HG02642 (cell line): Measurements from ENCODE around the gene NUP50.

Source experiments
- ATAC-seq: cut with Tn5 transposase; IDR thresholded peaks from one replicate; pipeline ENCODE4 v1.9.1; 2021; ENCODE audit warnings: mild to moderate bottlenecking; ENCODE audit not compliant: unreplicated experiment, poor library complexity

Gene NUP50

DNA sequence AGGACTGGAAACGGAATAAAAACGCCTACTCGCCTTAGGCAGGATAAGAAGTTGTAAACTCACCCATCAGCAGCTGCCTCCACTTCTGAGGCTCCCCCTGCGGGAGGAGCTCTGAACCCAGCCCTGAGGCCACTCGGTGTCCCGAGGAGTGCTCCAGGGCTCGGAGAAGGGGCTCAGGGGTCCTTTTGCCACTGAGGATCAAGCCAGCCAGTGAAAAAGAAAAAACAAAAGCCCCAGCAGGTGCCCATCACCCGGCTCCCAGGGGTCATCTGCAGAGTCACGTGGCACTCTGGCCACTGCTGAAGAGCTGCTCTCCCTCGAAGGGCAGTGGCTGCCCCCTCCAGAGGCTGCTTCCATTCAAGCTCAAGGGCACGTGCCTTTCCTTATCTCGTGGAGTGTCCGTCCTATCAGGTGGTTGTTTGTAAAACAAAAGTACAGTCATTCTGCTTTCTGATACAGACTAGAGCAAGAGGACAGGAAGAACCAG, 29.0 kb downstream of the NUP50 start:
- ATAC-seq: no peak

- ATAC-seq: no peak
Observed at GRCh38 chr22:45194686-45195085, 31.0 kb downstream of the NUP50 start.

DNA sequence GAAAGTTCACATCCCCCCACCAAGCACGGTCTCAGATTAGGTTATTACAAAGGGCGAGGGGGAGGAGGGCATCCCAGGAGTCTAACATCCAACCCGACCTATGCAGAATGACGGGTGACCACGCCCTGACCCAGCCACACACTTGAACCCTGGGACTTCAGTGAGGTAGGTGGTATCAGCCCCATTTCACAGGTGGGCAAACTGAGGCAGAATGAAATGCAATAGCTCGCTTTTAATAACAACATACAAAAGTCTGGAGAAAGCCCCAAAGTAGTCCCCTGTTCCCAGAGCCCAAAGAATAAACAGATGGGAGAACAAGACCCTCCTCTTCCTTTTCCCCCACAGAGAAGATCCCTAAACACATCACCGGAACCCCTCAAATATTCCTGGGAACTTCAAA, 31.9 kb downstream of the NUP50 start:
- no peak for ATAC-seq

- no peak for ATAC-seq
Observed at GRCh38 chr22:45196308-45196707, 32.6 kb downstream of the NUP50 start.

DNA sequence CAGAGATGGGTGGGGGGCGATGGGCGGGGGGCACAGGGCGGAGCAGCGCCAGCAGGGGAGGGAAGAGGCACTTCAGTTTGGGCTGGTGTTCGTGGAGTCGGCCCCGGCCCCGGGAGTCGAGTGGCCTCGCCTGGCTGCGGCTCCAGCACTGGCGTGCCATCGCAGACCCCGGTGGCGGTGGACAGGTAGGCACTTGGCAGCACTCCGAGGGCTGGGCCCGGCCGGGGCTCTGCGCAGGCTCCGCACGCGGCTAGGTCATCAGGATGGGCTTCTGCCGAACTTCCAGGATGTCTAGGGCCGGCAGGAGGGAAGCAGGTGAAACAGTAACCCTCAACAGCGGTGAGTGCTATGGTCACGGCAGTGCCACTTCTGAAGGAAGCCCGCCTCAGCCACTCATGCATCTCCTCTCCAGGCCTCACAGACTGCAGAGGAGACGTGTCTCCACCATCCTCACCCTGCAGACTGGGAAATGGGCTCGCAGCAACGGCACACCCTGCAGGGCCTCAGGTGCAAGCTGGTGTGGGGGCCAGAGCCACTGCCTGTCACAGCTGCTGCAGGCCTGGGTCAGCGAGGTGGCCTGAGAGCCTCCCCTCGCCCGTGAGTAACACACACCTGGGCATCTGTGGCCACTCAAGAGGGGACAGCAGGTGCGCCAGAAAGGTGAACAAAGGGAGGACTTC, 33.3 kb downstream of the NUP50 start:
- ATAC-seq: no peak

DNA sequence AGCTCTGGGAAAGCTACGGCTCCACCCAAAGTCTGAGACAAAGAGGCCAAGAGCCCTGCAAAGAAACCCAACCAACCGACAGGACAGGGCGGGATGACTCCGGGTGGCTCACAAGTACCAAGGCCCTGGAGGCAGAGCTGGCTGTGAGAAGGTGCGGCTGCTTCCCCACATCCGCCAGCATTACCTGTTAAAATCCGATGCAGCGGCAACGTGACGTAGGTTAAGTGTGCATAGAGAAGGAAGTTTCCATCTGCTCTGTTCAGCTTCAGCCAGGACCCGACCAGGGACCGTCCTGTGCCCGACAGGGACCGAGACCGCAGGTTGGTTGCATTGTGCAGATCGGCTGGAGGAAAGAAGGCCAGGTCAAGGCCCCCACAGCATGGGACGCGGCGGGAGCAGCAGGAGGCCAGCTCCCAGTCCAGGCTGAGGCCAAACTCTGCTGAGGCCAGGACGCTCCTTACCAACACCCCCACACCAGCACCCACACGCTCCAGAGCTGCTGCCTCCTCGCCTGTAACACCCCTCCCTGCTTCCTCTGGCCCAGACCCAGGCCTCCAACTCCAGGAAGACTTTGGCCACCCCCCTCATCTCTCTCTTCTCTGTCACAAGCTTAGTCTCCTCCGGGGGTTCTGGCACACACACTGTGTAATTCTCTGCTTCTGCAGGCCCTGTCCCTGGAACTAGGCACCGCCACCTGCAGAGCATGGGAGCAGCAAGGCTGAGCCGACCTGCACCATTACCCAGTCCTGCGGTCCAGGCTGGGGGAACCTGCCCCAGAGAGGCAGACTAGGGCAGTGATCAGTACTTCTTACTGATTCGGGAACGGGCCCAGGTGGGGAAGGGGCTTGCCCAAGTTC, 34.1 kb downstream of the NUP50 start:
- ATAC-seq: no peak

DNA sequence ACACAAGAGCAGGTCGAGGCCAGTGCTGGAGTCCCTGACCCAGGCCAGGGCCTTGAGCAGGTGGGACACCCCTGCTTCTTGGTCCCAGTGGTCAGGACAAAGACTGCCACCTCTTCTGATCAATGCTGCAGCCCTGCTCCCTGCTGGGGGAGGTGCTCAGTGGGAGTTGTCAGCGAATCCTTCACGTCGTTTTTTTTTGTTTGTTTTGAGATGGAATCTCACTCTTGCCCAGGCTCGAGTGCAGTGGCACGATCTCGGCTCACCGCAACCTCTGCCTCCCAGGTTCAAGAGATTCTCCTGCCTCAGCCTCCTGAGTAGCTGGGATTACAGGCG, 34.7 kb downstream of the NUP50 start:
- no peak for ATAC-seq

DNA sequence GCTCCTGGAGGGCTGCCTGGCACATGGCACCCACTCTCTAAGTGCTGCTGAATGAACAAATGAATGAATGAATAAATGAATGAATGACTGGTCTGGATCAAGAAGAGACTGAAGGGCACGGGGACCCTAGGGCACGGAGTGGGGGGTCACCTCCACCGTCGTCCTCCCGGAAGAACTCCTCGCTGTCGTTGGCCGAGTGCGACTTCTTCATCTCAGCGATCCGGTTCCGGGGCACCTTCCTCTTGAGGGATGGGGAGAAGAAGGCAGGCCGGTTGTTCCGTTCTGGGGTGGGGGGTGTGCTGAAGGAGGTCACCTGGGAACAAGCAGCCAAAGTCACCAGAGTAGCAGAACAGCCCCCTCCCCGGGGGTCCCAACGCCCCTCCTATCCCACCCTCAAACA, 36.0 kb downstream of the NUP50 start:
- ATAC-seq: no peak

- no peak for ATAC-seq
Observed at GRCh38 chr22:45200230-45200629, 36.5 kb downstream of the NUP50 start.

DNA sequence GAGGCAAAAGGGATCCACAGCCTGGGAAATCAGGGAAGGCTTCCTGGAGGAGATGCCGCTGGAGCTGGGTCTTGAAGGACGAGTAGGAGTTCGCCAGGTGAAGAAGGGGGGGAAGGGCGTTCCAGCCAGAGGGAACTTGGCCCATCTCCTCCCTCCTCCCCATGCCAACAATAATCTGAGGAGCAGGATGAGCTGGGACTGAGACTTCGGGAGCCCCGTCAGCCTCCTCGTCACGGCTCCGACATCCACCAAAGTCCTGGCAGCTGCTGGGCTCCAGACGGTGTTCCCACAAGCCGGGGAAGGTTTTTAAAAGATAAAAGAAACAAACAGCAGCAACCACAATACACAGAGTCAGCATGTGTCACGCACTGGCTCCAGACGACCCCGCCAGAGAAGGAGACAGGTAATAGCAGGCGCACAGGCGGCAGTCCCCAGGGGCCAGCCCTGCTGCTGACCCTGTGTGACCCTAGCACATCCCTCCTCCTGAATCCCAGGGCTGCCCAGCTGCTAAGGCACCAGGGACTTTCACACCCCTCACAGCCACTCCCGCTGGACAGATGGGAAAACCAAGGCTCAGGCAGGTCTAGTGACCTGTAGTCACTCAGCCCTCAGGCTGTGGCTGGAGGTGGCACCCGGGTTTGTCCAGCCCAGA, 37.3 kb downstream of the NUP50 start:
- ATAC-seq: no peak

- ATAC-seq: no peak
Observed at GRCh38 chr22:45201678-45202332, 38.1 kb downstream of the NUP50 start.

- ATAC-seq: no peak
Observed at GRCh38 chr22:45202333-45203149, 38.8 kb downstream of the NUP50 start.

DNA sequence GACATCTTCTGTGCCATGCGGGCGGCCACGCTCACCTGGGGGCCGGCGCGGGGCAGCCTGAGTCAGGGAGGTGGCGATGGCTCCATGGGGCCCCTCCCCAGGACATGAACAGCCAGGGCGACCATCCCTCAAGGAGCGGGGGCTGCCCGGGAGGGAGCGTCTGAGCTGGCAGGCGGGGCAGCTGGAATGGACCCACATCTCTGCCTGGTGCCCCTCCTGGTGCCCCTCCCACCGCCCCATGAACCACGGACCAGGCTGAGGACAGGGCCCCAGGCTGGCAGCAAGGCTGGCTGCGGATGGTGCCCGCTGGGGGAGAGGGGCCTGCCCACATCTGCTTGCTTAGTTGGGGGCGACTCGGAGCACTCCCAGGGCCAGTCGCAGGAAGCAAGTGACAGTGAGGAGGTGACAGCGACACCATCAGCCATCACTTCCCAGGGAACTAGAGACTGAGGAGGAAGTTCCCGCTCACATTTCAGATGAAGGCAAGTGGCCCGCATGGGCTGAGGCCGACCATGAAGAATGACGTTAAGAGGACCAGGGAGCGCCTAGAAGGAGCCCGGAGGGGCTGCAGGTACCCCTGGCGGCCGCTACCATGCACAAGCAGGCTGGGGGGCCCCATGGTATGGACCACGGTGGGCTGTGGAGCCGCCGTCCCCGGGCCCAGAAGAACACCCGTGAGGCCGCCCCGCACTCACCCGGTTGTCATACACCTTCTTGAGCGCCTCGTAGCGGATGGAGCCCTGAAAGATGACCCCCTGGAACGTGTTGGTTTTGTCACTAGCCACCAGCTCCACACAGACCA, 39.6 kb downstream of the NUP50 start:
- ATAC-seq: no peak

GRCh38 chr22:45204241-45204640, 40.5 kb downstream of the NUP50 start:
- no peak for ATAC-seq

DNA sequence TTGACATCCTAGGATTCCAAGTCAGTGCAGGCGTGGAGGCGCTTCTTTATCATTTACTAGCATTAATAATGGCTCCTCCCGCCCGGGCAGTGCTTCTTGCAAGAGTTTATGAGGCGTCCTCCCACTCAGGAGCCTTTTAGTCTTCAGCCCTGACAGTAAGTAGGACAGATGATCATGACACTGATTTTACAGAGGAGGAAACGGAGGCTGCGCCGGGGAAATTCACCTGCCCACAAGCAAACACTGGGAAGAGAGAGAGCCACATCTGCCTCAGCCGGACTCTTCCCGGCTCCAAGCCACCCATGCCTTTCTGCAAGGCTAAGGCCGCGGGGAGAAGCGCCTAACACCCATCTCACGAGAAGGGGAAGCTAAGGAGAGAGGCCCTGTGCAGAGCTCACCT, 41.1 kb downstream of the NUP50 start:
- ATAC-seq: no peak

- no peak for ATAC-seq
Observed at GRCh38 chr22:45205276-45205925, 41.7 kb downstream of the NUP50 start.

DNA sequence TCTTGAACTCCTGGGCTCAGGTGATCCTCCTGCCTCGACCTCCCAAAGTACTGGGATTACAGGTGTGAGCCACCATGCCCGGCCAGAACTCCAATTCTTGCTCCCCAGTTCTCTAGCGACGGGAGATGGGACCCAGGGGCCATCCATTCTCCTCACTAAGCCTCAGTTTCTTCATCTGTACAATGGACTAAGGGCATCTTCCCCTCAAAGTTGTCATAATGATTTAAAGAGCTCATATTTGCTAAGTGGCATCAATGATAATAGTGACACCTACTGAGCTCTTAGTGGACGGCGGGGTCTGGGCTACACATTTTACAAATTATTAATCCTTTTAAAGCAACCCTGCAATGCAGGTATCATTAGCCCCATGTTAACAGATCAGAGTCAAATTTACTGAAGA, 42.5 kb downstream of the NUP50 start:
- ATAC-seq: no peak

DNA sequence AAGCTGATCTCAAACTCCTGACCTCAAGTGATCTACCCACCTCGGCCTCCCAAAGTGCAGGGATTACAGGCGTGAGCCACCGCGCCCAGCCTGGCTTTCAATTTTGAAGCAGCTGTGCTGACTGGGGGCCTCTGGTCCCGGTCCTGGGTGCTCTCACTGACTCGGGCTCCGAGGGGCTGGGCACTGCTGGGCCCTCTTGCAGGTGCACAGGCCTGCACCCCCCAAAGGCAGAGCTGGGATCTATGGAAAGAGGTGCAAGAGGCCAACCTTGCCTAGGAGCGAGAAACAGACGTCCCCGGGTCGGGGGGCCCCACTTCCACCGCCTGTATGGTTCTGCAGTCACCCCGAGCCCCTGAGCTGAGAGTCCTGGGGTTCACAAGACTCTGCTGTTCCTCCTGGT, 43.8 kb downstream of the NUP50 start:
- no peak for ATAC-seq
